Measurements from ENCODE around the gene NUB1. TPM values are rescaled to one million over a fixed set of nuclear protein-coding genes. Genes with fewer than 3 reads are reported as not detected.

Gene NUB1
- total and polyA plus RNA-seq, 7 donors: 23.6 to 56.2 (median 46.0) TPM

- Histone ChIP-seq H3K36me3 (ENCODE audit: insufficient read depth in 1 of 2, low read depth in 1 of 2) (peaks cover 2 to 71% of the 10 kb centered on the region in 2 donors), H3K4me1 (peaks cover 4% of the 10 kb centered on the region), H3K27ac (no peak overlapping the region), H3K4me3 (no peak overlapping the region), H3K9me3 (no peaks in the 10 kb centered on the region), H3K27me3 (ENCODE audit: insufficient read depth in 3 of 3, low read length in 2 of 3) (no peaks in the 10 kb centered on the region)
- intact Hi-C loops (cut with DNase I): loop anchor here (5.0 to 10.0 kb wide), 3 partner anchors 158 to 390 kb away; no protein-coding TSS in a partner anchor
- no peak for DNase-seq
- TF ChIP-seq CTCF (IDR thresholded peaks at IDR 0.05): no peak
- ATAC-seq: no peak
- WGBS, 3 donors: 78 to 84% (median 83%) methylated on average over 4 of the region's 4 CpGs
These were observed 25.7 kb downstream of the NUB1 start for GRCh38 chr7:151367284-151367683.

GRCh38 chr7:151368136-151368571, 26.5 kb downstream of the NUB1 start:
- intact Hi-C loops (cut with DNase I): loop anchor here (1.0 to 10.0 kb wide), 6 partner anchors 80 to 391 kb away; no protein-coding TSS in a partner anchor
- H3K4me1 ChIP-seq: peaks cover 4% of the 10 kb centered on the region
- no peaks in the 10 kb centered on the region for H3K27me3 ChIP-seq (ENCODE audit: insufficient read depth in 3 of 3, low read length in 2 of 3)
- peaks cover 2 to 68% of the 10 kb centered on the region in 2 donors for H3K36me3 ChIP-seq (ENCODE audit: insufficient read depth in 1 of 2, low read depth in 1 of 2)
- H3K9me3 ChIP-seq: no peaks in the 10 kb centered on the region
- H3K4me3 ChIP-seq: no peak overlapping the region
- DNase-seq: peak; percentile 81 to 91
- no peak overlapping the region for H3K27ac ChIP-seq
- peak; percentile 96 to 99 (median 98) for ATAC-seq
- 10 to 11% (median 10%) methylated on average over 11 of the region's 11 CpGs for WGBS, 3 donors
- TF ChIP-seq CTCF (IDR thresholded peaks at IDR 0.05): peak; percentile 95

GRCh38 chr7:151371266-151371665, 29.7 kb downstream of the NUB1 start:
- Histone ChIP-seq H3K36me3 (ENCODE audit: insufficient read depth in 1 of 2, low read depth in 1 of 2) (peaks cover 2 to 91% of the 10 kb centered on the region in 2 donors), H3K4me1 (peaks cover 4% of the 10 kb centered on the region), H3K27ac (no peak overlapping the region), H3K27me3 (ENCODE audit: insufficient read depth in 3 of 3, low read length in 2 of 3) (no peaks in the 10 kb centered on the region), H3K4me3 (no peak overlapping the region), H3K9me3 (no peaks in the 10 kb centered on the region)
- no peak for TF ChIP-seq CTCF (IDR thresholded peaks at IDR 0.05)
- WGBS, 3 donors: 83 to 92% (median 91%) methylated on average over 2 of the region's 2 CpGs
- DNase-seq (peak in 1 of 2 donors; percentile 37), ATAC-seq (no peak)
- intact Hi-C loops (cut with DNase I): no loop called here

- no peak for DNase-seq
- TF ChIP-seq CTCF (IDR thresholded peaks at IDR 0.05): no peak
- WGBS, 3 donors: 94 to 97% (median 97%) methylated on average over 10 of the region's 10 CpGs
- Histone ChIP-seq H3K36me3 (ENCODE audit: insufficient read depth in 1 of 2, low read depth in 1 of 2) (peaks cover 2 to 93% of the 10 kb centered on the region in 2 donors), H3K27me3 (ENCODE audit: insufficient read depth in 3 of 3, low read length in 2 of 3) (no peaks in the 10 kb centered on the region), H3K4me1 (peaks cover 4% of the 10 kb centered on the region), H3K9me3 (no peaks in the 10 kb centered on the region), H3K4me3 (no peak overlapping the region), H3K27ac (no peak overlapping the region)
- no peak for ATAC-seq
- intact Hi-C loops (cut with DNase I): no loop called here
These were observed 31.1 kb downstream of the NUB1 start for GRCh38 chr7:151372612-151373265.
